ENCODE data around the gene ABCA13.

DNA sequence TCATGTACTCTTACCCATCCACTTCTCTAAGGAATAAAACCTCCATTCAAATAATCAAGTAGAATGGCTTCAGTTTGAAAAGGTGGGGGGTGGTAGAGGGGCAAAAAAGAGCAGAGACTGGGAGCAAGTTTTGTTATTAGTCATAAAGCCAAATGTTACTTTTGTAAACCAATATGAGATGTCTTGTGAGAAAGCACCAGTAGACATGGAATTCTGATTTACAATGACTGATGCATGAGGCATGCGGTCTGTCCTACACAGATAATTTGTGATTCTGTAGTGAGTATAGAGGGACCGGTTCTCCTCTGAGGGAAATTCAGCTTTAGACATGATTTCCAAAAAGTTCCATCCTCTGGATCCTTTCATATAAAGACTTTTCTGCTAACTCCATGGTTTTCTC, 12.9 kb upstream of the ABCA13 start:
- no peak for TF ChIP-seq POLR2AphosphoS5 (IDR thresholded peaks at IDR 0.05; ENCODE audit: low read depth, low read length)
- TF ChIP-seq POLR2A (IDR thresholded peaks at IDR 0.05; ENCODE audit: low read depth, low read length) = no peak
- TF ChIP-seq TAF1 (IDR thresholded peaks at IDR 0.05; ENCODE audit: borderline replicate concordance, low read depth, low read length) = no peak

Measured in GM12892 (cell line).